GM23248 (cell line): ENCODE data around the gene PMPCA. TPM values are rescaled to one million over a fixed set of nuclear protein-coding genes. Genes with fewer than 3 reads are reported as not detected.
"Not testable (repeated sequence)": the region's sequence is repeated elsewhere in the genome, so short reads cannot be mapped to it uniquely, and the experiment has no call there.

Source experiments
- DNase-seq: peaks from one replicate; pipeline ENCODE4 v3.0.0-alpha.2; 2015
- H2AFZ ChIP-seq: fragments of 200-600 bp; sonication (generic); 2 replicates; pipeline ENCODE4 v1.6.1; 2016; ENCODE audit warnings: antibody characterized with exemption
- H3F3A ChIP-seq: fragments of 200-600 bp; sonication (generic); 2 replicates; pipeline ENCODE4 v1.6.1; 2016; ENCODE audit warnings: mild to moderate bottlenecking, antibody characterized with exemption, mixed run types; ENCODE audit not compliant: insufficient read depth
- H3K27ac ChIP-seq: fragments of 200-600 bp; sonication (generic); 2 replicates; pipeline ENCODE4 v1.5.1; 2016; ENCODE audit warnings: mild to moderate bottlenecking
- H3K27me3 ChIP-seq: fragments of 200-600 bp; sonication (generic); replicated peaks from 2 replicates; pipeline ENCODE4 v1.6.1; 2016; ENCODE audit warnings: mild to moderate bottlenecking; ENCODE audit not compliant: insufficient read depth
- H3K36me3 ChIP-seq: fragments of 200-600 bp; sonication (generic); 2 replicates; pipeline ENCODE4 v1.6.1; 2016; ENCODE audit warnings: low read depth, mild to moderate bottlenecking
- H3K4me1 ChIP-seq: fragments of 200-600 bp; sonication (generic); 2 replicates; pipeline ENCODE4 v1.6.1; 2016; ENCODE audit warnings: mild to moderate bottlenecking; ENCODE audit not compliant: insufficient read depth
- H3K4me2 ChIP-seq: fragments of 200-600 bp; sonication (generic); one replicate; pipeline ENCODE4 v1.6.1; 2016; ENCODE audit warnings: mild to moderate bottlenecking; ENCODE audit not compliant: unreplicated experiment
- H3K4me3 ChIP-seq: fragments of 200-600 bp; sonication (generic); 2 replicates; pipeline ENCODE4 v1.5.1; 2016; ENCODE audit warnings: mild to moderate bottlenecking
- H3K79me2 ChIP-seq: fragments of 200-600 bp; sonication (generic); 2 replicates; pipeline ENCODE4 v1.6.1; 2016; ENCODE audit warnings: mild to moderate bottlenecking; ENCODE audit not compliant: insufficient read depth
- H3K9ac ChIP-seq: fragments of 200-600 bp; sonication (generic); 2 replicates; pipeline ENCODE4 v1.6.1; 2016; ENCODE audit warnings: mild to moderate bottlenecking
- H3K9me2 ChIP-seq: fragments of 200-600 bp; sonication (generic); 2 replicates; pipeline ENCODE4 v1.6.1; 2016; ENCODE audit warnings: mixed run types, mild to moderate bottlenecking, moderate library complexity; ENCODE audit not compliant: insufficient read depth
- H3K9me3 ChIP-seq: fragments of 200-600 bp; sonication (generic); one replicate; pipeline ENCODE4 v1.6.1; 2017; ENCODE audit warnings: low read depth
- H4K20me1 ChIP-seq: fragments of 200-600 bp; sonication (generic); 2 replicates; pipeline ENCODE4 v1.6.0; 2016; ENCODE audit not compliant: insufficient read depth
- EZH2 ChIP-seq: fragments of 200-600 bp; sonication (generic); IDR thresholded peaks from 2 replicates; pipeline ENCODE4 v1.6.1; 2018; ENCODE audit warnings: antibody characterized with exemption, mild to moderate bottlenecking; ENCODE audit not compliant: insufficient read depth, poor library complexity, severe bottlenecking
- EZH2phosphoT487 ChIP-seq: fragments of 200-600 bp; sonication (generic); IDR thresholded peaks from 2 replicates; pipeline ENCODE4 v1.6.1; 2018; ENCODE audit warnings: antibody characterized with exemption, moderate library complexity, mild to moderate bottlenecking, low read depth; ENCODE audit not compliant: insufficient read depth
- WGBS, 2 experiments: methylation state at CpG; one replicate each; pipeline ENCODE4 v1.1.6; 2015 to 2017; ENCODE audit warnings: low lambda C conversion rate in 2 of 2, low coverage in 1 of 2; ENCODE audit errors: missing lambda C conversion rate in 2 of 2; 5-methylcytosine and 5-hydroxymethylcytosine counted together
- in situ Hi-C: fragments of 300-500 bp; cut with MboI; formaldehyde crosslinking; loops from 2 replicates; pipeline ENCODE4 v1.15.0; 2020
- polyA plus RNA-seq: library from polyadenylated mRNA; unstranded; fragments of >200 nt; fragmentation: Nextera tagmentation; extraction: Ambion mirVana; gene quantifications from 2 replicates; pipeline ENCODE4 v1.2.1, GENCODE V29; 2016
- total RNA-seq: library from RNA; depleted of rRNA; stranded (reverse); fragments of >200 nt; shearing (Covaris generic); gene quantifications from 2 replicates; pipeline ENCODE4 v1.2.3, GENCODE V29; 2014

Gene PMPCA
- total and polyA plus RNA-seq, 2 experiments from 2014 or later: 58.7 to 77.4 TPM

DNA sequence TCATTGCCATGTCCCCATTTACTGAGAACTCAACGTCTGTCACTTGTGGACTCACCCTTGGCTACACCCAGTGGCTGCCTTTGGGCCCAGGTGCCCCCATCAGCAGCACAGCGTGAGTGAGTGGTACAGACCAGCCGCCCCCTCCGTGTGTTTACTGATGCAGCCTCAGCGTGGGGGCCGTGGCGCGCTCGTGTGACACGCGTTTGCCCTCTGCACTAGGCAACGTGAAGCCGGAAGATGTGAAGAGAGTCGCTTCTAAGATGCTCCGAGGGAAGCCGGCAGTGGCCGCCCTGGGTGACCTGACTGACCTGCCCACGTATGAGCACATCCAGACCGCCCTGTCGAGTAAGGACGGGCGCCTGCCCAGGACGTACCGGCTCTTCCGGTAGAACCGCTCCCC is 12.4 kb downstream of the PMPCA start:
- Histone ChIP-seq H2AFZ (no peak overlapping the region), H3K9me3 (no peaks in the 10 kb centered on the region), H4K20me1 (no peaks in the 10 kb centered on the region), H3K36me3 (peaks cover 23% of the 10 kb centered on the region), H3K79me2 (no peaks in the 10 kb centered on the region; the same call in 1 of the 2 replicates), H3K4me3 (no peak overlapping the region), H3K9ac (no peak overlapping the region), H3F3A (peaks cover 9% of the 10 kb centered on the region; the same call in 1 of the 2 replicates), H3K27ac (no peak overlapping the region), H3K9me2 (no peaks in the 10 kb centered on the region), H3K27me3 (no peaks in the 10 kb centered on the region), H3K4me1 (no peaks in the 10 kb centered on the region), H3K4me2 (no peak overlapping the region)
- in situ Hi-C loops: no loop called here
- DNase-seq: no peak
- 97% methylated on average over 26 of the region's 26 CpGs for WGBS, 2 experiments
- TF ChIP-seq EZH2phosphoT487: no peak
- TF ChIP-seq EZH2: no peak

DNA sequence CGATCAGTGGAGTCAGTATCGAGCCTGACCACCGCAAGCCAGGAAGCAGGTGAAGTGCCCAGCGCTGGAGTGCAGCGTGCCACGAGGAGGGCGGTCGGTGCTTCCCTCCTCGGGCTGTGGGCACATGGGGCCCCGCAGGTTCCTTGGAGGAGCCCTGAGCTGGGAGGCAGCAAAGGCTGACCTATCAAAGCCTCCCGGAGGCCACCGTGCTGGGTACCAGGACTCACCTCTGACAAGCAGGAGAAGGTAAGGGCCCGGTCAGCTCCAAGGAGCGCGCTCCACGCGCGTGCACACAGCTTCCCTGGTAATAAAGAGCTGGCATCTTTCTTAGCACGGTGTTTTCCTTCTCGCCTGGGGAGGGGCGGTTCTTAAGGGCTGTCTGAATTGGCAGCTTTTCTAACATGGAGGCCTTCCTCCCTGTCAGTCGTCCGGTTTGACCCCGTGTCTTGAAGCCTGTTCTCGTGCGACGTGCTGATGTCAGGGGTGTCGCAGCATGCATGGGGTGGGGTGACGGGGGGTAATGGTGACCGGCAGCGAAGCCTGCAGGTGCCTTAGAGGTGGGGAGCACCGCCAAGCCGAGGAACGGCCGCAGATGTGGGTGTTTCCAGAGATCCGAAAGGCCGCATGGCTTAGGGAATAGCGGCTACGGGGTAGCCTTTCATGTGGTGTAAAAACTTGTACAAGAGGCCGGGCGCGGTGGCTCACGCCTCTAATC is 13.1 kb downstream of the PMPCA start:
- Histone ChIP-seq H3K27me3 (no peaks in the 10 kb centered on the region), H3K9ac (no peak overlapping the region), H3K4me1 (no peaks in the 10 kb centered on the region), H4K20me1 (no peaks in the 10 kb centered on the region), H3K4me2 (no peak overlapping the region), H3F3A (peaks cover 14% of the 10 kb centered on the region; the same call in 1 of the 2 replicates), H3K36me3 (peaks cover 23% of the 10 kb centered on the region), H3K4me3 (no peak overlapping the region), H3K79me2 (no peaks in the 10 kb centered on the region), H3K9me3 (no peaks in the 10 kb centered on the region), H3K9me2 (no peaks in the 10 kb centered on the region), H3K27ac (no peak overlapping the region), H2AFZ (no peak overlapping the region)
- in situ Hi-C loops: no loop called here
- no peak for DNase-seq
- WGBS, 2 experiments: 91 to 92% methylated on average over 43 of the region's 43 CpGs
- no peak for TF ChIP-seq EZH2

DNA sequence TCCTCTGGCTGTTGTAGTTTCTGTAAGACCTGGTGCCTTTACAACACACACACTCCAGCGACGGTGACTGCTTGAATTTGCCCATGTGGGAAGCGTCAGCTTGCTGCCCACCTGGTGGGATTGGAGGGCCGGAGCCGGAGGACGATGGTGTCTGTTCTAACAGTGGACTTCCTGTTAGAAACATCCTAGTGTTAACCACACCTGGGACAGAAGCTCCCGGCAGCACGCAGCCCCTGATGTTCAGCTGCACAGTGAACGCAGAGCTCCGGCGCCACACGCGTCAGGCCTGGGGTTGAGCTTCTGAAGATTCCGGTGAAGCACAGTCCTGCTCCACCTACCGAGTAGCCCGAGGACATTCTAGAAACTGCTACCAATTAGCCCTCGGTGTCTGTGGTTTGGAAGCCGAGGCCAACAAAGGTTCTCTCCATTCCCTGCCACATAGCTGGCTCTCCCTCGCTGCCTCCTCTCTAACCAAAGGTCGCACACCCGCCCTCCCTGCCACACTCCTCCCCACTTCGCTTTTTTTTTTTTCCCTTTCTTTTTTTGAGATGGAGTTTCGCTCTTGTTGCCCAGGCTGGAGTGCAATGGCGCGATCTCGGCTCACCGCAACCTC is 14.4 kb downstream of the PMPCA start:
- in situ Hi-C loops: no loop called here
- no peak overlapping the region for H2AFZ ChIP-seq
- no peaks in the 10 kb centered on the region for H3K4me1 ChIP-seq
- peaks cover 14% of the 10 kb centered on the region; the same call in 1 of the 2 replicates for H3F3A ChIP-seq
- H3K9ac ChIP-seq: no peak overlapping the region
- no peak overlapping the region for H3K4me3 ChIP-seq
- H3K79me2 ChIP-seq: no peaks in the 10 kb centered on the region
- no peak overlapping the region for H3K4me2 ChIP-seq
- H3K27ac ChIP-seq: no peak overlapping the region
- no peaks in the 10 kb centered on the region for H3K27me3 ChIP-seq
- WGBS, 2 experiments: 77 to 82% methylated on average over 26 to 27 of the region's 27 CpGs
- no peaks in the 10 kb centered on the region for H3K9me2 ChIP-seq
- TF ChIP-seq EZH2phosphoT487 (no peak), EZH2 (no peak)
- H4K20me1 ChIP-seq: no peaks in the 10 kb centered on the region
- no peak for DNase-seq
- H3K9me3 ChIP-seq: no peaks in the 10 kb centered on the region
- peaks cover 11% of the 10 kb centered on the region; the same call in 1 of the 2 replicates for H3K36me3 ChIP-seq

DNA sequence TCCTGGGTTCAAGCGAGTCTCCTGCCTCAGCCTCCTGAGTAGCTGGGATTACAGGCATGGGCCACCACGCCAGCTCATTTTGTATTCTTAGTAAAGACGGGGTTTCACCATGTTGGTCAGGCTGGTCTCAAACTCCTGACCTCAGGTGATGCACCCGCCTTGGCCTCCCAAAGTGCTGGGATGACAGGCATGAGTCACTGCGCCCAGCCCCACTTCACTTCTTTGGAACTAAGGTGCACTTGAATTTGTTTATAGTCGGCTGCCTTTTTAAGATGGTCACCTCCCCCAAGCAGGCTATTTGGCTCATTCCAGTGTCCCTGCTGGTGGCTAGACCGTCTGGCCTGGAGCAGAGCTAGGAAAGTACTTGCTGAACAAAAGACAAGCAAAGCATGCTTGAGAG is 14.9 kb downstream of the PMPCA start:
- 81 to 87% methylated on average over 7 of the region's 7 CpGs for WGBS, 2 experiments
- H3K27ac ChIP-seq, DNase-seq, H3K4me2 ChIP-seq, in situ Hi-C loops, H3K79me2 ChIP-seq, H3K27me3 ChIP-seq, H3K9ac ChIP-seq, H4K20me1 ChIP-seq, H3K9me3 ChIP-seq, H3K9me2 ChIP-seq, H3K4me1 ChIP-seq, H3K4me3 ChIP-seq, H2AFZ ChIP-seq: not testable (repeated sequence)
- peaks cover 14% of the 10 kb centered on the region; the same call in 1 of the 2 replicates for H3F3A ChIP-seq
- peaks cover 10% of the 10 kb centered on the region; the same call in 1 of the 2 replicates for H3K36me3 ChIP-seq
